Left ventricle myocardium inferior (tissue), 1 donor: ENCODE results near the gene CAP2. TPM values are rescaled to one million over a fixed set of nuclear protein-coding genes. Genes with fewer than 3 reads are reported as not detected.

ENCODE experiments used
- DNase-seq: peaks from one replicate; pipeline ENCODE4 v3.0.0-alpha.2; 2020
- H3K27ac ChIP-seq: fragments of 200-600 bp; replicated peaks from 2 replicates; pipeline ENCODE4 v1.8.0; 2021
- H3K27me3 ChIP-seq: fragments of 200-600 bp; 2 replicates; pipeline ENCODE4 v1.8.0; 2021; ENCODE audit warnings: low read depth
- H3K36me3 ChIP-seq: fragments of 200-600 bp; 2 replicates; pipeline ENCODE4 v1.8.0; 2021
- H3K4me1 ChIP-seq: fragments of 200-600 bp; 2 replicates; pipeline ENCODE4 v1.8.0; 2021
- H3K4me3 ChIP-seq: fragments of 200-600 bp; 2 replicates; pipeline ENCODE4 v1.8.0; 2021; ENCODE audit warnings: mild to moderate bottlenecking, moderate library complexity
- H3K9me3 ChIP-seq: fragments of 200-600 bp; replicated peaks from 2 replicates; pipeline ENCODE4 v1.8.0; 2021
- intact Hi-C: fragments of 100-400 bp; cut with micrococcal nuclease; formaldehyde crosslinking; loops from one replicate; pipeline ENCODE4 v1.11.0; 2022
- total RNA-seq: library from RNA; stranded (reverse); fragmentation: NEBNext Ultra II Directional; extraction: Animal tissue kit (Norgen Biotek cat#: 25700); gene quantifications from one replicate; pipeline ENCODE4 v1.2.1, GENCODE V29; 2021
- TF ChIP-seq, protein P1 (sequence below): fragments of 200-600 bp; IDR thresholded peaks from 2 replicates; pipeline ENCODE4 v1.8.0; 2021; ENCODE audit warnings: antibody characterized with exemption, mild to moderate bottlenecking, borderline replicate concordance
- donor health status: DM: no; HTN: yes; CAD: no; lungs with severe emphysema.

The CAP2 gene
- total RNA-seq, 1 donor from 2014 or later = 149 TPM

DNA sequence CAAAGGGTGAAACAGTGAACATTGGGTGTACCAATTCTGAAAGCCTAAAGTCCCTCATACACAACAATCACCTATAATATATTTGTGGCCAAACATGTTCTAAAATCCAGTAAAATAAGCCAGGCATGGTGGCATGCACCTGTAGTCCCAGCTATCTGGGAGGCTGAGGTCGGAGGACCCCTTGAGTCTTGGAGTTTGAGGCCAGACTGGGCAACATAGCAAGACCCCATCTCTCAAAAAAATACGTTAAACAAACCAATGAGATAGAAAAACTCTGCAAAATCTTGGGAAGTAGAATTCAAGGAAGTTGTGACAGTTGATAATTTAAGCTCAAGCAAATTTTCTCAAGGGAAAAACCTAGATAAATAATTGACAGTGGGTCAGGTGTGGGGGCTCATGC lies 92.6 kb downstream of the CAP2 start:
- Histone ChIP-seq H3K27ac (peak overlapping the region; percentile 67), H3K4me1 (peaks cover 50% of the 10 kb centered on the region), H3K36me3 (no peaks in the 10 kb centered on the region), H3K27me3 (no peaks in the 10 kb centered on the region), H3K4me3 (no peak overlapping the region), H3K9me3 (no peaks in the 10 kb centered on the region)
- no peak for DNase-seq
- TF ChIP-seq, protein P1, sequence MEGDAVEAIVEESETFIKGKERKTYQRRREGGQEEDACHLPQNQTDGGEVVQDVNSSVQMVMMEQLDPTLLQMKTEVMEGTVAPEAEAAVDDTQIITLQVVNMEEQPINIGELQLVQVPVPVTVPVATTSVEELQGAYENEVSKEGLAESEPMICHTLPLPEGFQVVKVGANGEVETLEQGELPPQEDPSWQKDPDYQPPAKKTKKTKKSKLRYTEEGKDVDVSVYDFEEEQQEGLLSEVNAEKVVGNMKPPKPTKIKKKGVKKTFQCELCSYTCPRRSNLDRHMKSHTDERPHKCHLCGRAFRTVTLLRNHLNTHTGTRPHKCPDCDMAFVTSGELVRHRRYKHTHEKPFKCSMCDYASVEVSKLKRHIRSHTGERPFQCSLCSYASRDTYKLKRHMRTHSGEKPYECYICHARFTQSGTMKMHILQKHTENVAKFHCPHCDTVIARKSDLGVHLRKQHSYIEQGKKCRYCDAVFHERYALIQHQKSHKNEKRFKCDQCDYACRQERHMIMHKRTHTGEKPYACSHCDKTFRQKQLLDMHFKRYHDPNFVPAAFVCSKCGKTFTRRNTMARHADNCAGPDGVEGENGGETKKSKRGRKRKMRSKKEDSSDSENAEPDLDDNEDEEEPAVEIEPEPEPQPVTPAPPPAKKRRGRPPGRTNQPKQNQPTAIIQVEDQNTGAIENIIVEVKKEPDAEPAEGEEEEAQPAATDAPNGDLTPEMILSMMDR = no peak
- intact Hi-C loops = no loop called here

- H3K27me3 ChIP-seq = no peaks in the 10 kb centered on the region
- no peaks in the 10 kb centered on the region for H3K9me3 ChIP-seq
- H3K36me3 ChIP-seq = no peaks in the 10 kb centered on the region
- H3K4me1 ChIP-seq = peaks cover 56% of the 10 kb centered on the region
- intact Hi-C loops = no loop called here
- peak overlapping the region; percentile 67 for H3K27ac ChIP-seq
- H3K4me3 ChIP-seq = no peak overlapping the region
- peak; percentile 26 for DNase-seq
- TF ChIP-seq, protein P1 = no peak
Observed at GRCh38 chr6:17486680-17487079, 93.3 kb downstream of the CAP2 start.

DNA sequence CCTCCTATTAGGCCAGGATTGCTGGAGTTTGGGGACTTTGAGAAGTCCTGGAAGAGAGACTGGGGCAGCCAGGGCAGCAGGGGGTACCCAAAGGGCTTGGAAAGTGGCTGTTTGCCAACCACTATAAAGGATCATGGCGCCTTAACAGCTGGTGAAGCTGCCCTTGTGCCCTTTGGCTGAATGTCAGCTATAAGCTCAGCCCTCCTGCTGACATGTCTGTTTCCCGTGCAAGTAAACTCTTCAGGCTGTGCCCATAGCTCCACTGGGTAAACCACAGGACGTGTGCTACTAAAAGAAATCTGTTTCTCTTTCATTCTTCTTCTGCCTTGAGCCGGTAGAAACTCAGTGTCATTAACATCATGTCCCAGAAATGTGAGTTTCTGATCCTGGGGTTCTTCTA lies 97.3 kb downstream of the CAP2 start:
- Histone ChIP-seq H3K9me3 (no peaks in the 10 kb centered on the region), H3K27ac (no peak overlapping the region), H3K4me1 (peaks cover 44% of the 10 kb centered on the region), H3K27me3 (no peaks in the 10 kb centered on the region), H3K36me3 (no peaks in the 10 kb centered on the region), H3K4me3 (no peak overlapping the region)
- no peak for DNase-seq
- TF ChIP-seq, protein P1 = no peak
- intact Hi-C loops = no loop called here

GRCh38 chr6:17491416-17492142 lies 98.2 kb downstream of the CAP2 start:
- H3K4me3 ChIP-seq = no peak overlapping the region
- H3K27me3 ChIP-seq = no peaks in the 10 kb centered on the region
- H3K27ac ChIP-seq = no peak overlapping the region
- no peaks in the 10 kb centered on the region for H3K9me3 ChIP-seq
- peaks cover 38% of the 10 kb centered on the region for H3K4me1 ChIP-seq
- H3K36me3 ChIP-seq = no peaks in the 10 kb centered on the region
- TF ChIP-seq, protein P1 = no peak
- DNase-seq = no peak
- intact Hi-C loops = no loop called here

DNA sequence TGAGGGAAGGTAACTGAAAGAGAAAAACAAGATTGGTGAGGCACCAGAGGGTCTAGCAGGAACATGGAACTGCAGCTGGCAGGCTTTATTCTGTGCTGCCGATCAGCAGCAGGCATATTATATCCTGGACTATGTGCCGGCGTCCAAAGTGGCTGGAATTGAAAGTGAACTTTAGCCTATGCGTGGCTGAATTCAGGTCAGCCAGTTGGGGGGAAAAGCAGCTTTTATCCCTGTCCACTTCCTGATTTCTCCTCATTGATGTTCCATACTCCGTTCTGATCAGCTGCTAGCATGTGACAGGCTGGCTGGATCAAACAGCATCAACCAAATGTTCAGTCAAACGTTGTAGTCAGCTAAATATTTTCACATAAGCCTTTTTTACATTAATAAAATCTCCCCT lies 99.0 kb downstream of the CAP2 start:
- intact Hi-C loops = no loop called here

More for the DNA sequence above, 99.0 kb downstream of the CAP2 start:
- Histone ChIP-seq H3K27ac (no peak overlapping the region), H3K4me3 (no peak overlapping the region), H3K36me3 (no peaks in the 10 kb centered on the region), H3K4me1 (peaks cover 30% of the 10 kb centered on the region), H3K27me3 (no peaks in the 10 kb centered on the region), H3K9me3 (no peaks in the 10 kb centered on the region)
- DNase-seq = no peak
- TF ChIP-seq, protein P1 = no peak
